Type B pancreatic cell (in vitro differentiated cells): Measurements from ENCODE around the gene RBM4B. TPM values are rescaled to one million over a fixed set of nuclear protein-coding genes. Genes with fewer than 3 reads are reported as not detected.

Experiments
- DNase-seq: peaks from one replicate; pipeline ENCODE4 v3.0.0; 2021; ENCODE audit warnings: mixed read lengths; ENCODE audit not compliant: unreplicated experiment; ENCODE audit errors: extremely low spot score
- H3K27ac Mint-ChIP-seq: 2 replicates; pipeline ENCODE4 v1.8.0; 2021; ENCODE audit warnings: mild to moderate bottlenecking, mixed read lengths
- H3K27me3 Mint-ChIP-seq: 2 replicates; pipeline ENCODE4 v1.8.0; 2021; ENCODE audit warnings: mixed read lengths
- H3K36me3 Mint-ChIP-seq: 2 replicates; pipeline ENCODE4 v1.8.0; 2021; ENCODE audit warnings: mixed read lengths
- H3K4me1 Mint-ChIP-seq: one replicate; pipeline ENCODE4 v1.8.0; 2021; ENCODE audit warnings: mixed read lengths; ENCODE audit not compliant: unreplicated experiment
- H3K4me3 Mint-ChIP-seq: 2 replicates; pipeline ENCODE4 v1.8.0; 2021; ENCODE audit warnings: mild to moderate bottlenecking, mixed read lengths
- H3K9me3 Mint-ChIP-seq: 2 replicates; pipeline ENCODE4 v1.8.0; 2021; ENCODE audit warnings: mixed read lengths
- total RNA-seq: library from RNA; stranded (reverse); gene quantifications from 2 replicates; pipeline ENCODE4 v1.2.1, GENCODE V29; 2021; ENCODE audit warnings: low replicate concordance
- TF ChIP-seq, protein P1 (sequence below): fragments of 200-600 bp; sonication (generic); conservative IDR thresholded peaks from 2 replicates; pipeline ENCODE4 v1.5.0; 2021; ENCODE audit warnings: antibody characterized with exemption, mild to moderate bottlenecking

Gene RBM4B
- total RNA-seq, 1 donor from 2014 or later, result 49.1 TPM

DNA sequence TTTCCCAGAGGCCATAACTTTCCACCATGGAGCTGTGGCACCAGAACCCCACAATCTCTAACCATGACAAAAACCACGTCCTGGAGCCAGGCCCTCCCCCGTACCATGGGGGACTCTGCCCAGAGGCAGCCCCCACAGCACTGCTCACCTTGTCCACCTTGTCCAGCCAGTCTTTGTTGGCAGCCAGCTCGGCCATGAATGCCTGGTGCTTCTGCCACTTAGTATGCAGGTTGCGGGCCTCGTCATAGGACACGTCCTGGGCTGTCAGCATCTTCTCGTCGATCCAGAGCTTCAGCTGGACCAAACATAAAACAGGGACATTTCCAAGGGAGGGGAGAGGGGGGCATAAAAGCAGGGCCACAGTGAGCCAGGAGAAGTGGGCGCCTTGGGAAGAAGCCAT is 20.8 kb upstream of the RBM4B start:
- H3K36me3 Mint-ChIP-seq, result peaks cover 24% of the 10 kb centered on the region
- peaks cover 9% of the 10 kb centered on the region for H3K4me1 Mint-ChIP-seq
- no peaks in the 10 kb centered on the region for H3K27me3 Mint-ChIP-seq
- no peaks in the 10 kb centered on the region for H3K9me3 Mint-ChIP-seq
- DNase-seq, result no peak
- TF ChIP-seq, protein P1, sequence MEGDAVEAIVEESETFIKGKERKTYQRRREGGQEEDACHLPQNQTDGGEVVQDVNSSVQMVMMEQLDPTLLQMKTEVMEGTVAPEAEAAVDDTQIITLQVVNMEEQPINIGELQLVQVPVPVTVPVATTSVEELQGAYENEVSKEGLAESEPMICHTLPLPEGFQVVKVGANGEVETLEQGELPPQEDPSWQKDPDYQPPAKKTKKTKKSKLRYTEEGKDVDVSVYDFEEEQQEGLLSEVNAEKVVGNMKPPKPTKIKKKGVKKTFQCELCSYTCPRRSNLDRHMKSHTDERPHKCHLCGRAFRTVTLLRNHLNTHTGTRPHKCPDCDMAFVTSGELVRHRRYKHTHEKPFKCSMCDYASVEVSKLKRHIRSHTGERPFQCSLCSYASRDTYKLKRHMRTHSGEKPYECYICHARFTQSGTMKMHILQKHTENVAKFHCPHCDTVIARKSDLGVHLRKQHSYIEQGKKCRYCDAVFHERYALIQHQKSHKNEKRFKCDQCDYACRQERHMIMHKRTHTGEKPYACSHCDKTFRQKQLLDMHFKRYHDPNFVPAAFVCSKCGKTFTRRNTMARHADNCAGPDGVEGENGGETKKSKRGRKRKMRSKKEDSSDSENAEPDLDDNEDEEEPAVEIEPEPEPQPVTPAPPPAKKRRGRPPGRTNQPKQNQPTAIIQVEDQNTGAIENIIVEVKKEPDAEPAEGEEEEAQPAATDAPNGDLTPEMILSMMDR, result no peak
- no peak overlapping the region for H3K4me3 Mint-ChIP-seq
- no peak overlapping the region for H3K27ac Mint-ChIP-seq

DNA sequence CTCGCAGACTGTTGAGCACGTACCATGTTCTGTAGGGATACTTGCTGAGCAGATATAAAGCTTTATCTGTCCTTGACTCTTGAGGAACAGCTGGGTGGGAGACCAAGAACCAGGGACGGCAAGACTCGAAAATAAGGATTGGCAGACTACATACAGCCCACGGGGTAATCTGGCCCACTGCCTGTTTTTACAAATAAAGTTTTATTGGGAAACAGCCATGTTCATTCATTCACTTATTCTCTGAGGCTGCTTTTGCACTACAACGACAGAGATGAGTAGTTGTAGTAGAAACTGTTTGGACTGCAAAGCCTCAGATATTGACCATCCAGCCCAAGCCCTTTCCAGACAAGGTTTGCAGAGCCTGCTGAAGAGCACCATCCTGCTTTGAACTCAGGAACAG is 20.3 kb upstream of the RBM4B start:
- Mint-ChIP-seq H3K27ac (no peak overlapping the region), H3K4me3 (no peak overlapping the region), H3K9me3 (no peaks in the 10 kb centered on the region), H3K36me3 (peaks cover 24% of the 10 kb centered on the region), H3K27me3 (no peaks in the 10 kb centered on the region), H3K4me1 (peaks cover 9% of the 10 kb centered on the region)
- TF ChIP-seq, protein P1, result no peak
- DNase-seq, result no peak

DNA sequence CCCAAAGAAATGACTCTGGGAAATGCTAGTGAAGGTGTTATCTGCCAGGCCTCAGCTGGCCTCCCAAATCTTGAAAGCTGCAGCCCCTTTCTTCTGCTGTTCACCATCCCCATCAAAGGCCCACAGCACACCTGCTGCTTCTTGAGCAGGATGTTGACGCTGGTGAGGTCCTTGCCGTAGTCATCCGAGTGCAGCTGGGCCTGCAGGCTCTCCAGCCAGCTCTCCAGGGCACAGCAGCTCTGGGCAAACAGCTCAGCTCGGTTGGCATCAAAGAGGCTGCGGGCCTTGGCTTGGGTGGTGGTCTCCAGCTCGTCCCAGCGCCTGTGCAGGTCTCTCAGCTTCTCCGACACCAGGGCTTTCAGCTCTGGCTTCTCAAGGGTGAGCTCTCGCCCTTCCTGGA is 18.5 kb upstream of the RBM4B start:
- Mint-ChIP-seq H3K4me1 (peaks cover 9% of the 10 kb centered on the region), H3K27ac (no peak overlapping the region), H3K27me3 (no peaks in the 10 kb centered on the region), H3K9me3 (no peaks in the 10 kb centered on the region), H3K36me3 (peaks cover 16% of the 10 kb centered on the region), H3K4me3 (no peak overlapping the region)
- TF ChIP-seq, protein P1, result no peak
- no peak for DNase-seq

DNA sequence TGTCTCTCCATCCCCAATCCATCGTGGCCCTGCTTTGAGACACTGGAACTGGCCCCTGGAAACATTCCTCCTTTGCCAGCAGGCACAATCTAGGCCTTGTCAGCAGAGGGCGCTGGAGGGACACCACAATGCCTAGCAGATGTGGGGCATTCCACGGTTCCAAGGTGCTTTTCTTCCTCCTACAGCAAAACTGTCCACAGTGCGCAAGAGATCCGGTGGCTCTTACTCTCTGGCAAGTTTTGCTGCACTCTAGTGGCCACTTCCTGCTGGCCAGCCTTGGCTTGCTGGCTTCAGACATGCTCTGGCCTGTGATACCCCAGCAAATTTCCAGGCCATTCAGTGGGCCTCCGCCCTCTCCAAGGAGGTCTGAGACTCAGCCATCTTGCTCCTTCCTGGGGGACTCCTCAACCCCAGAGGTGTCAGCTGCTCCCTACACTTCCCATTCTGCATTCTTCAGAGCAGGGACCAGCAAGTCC is 17.1 kb upstream of the RBM4B start:
- Mint-ChIP-seq H3K9me3 (no peaks in the 10 kb centered on the region), H3K36me3 (peaks cover 15% of the 10 kb centered on the region), H3K4me1 (peaks cover 9% of the 10 kb centered on the region), H3K27me3 (no peaks in the 10 kb centered on the region), H3K27ac (peak overlapping the region; percentile 85), H3K4me3 (no peak overlapping the region)
- DNase-seq, result peak; percentile 91
- TF ChIP-seq, protein P1, result peak; percentile 96

DNA sequence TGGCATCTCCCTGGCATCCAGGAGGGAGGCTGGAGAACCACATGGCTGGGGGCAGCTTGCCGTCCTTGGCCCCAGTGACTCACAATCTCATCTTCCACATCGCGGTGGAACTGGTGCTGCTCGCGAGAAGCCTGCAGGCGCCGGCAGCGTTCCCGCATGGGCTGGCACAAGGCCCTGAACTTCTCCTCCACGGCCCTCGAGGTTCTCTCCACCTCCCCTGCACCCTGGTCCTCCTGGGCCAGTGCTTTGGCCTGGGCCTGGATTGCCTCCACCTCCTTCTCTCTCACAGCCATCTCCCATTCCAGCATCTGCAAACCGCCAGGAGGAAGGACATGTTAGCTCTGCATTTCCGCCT is 16.3 kb upstream of the RBM4B start:
- DNase-seq, result no peak
- peak overlapping the region; percentile 85 for H3K27ac Mint-ChIP-seq
- TF ChIP-seq, protein P1, result no peak
- H3K27me3 Mint-ChIP-seq, result no peaks in the 10 kb centered on the region
- H3K4me3 Mint-ChIP-seq, result no peak overlapping the region
- no peaks in the 10 kb centered on the region for H3K9me3 Mint-ChIP-seq
- H3K36me3 Mint-ChIP-seq, result peaks cover 15% of the 10 kb centered on the region
- H3K4me1 Mint-ChIP-seq, result peaks cover 9% of the 10 kb centered on the region
